GM12801 (cell line): ENCODE data around the gene NFATC1.

Experiments used
- TF ChIP-seq, protein P1 (sequence below): IDR thresholded peaks from one replicate; pipeline ENCODE4 v1.5.1; 2011; ENCODE audit warnings: control low read depth; ENCODE audit not compliant: insufficient read length; ENCODE audit errors: extremely low read depth

Gene NFATC1

DNA sequence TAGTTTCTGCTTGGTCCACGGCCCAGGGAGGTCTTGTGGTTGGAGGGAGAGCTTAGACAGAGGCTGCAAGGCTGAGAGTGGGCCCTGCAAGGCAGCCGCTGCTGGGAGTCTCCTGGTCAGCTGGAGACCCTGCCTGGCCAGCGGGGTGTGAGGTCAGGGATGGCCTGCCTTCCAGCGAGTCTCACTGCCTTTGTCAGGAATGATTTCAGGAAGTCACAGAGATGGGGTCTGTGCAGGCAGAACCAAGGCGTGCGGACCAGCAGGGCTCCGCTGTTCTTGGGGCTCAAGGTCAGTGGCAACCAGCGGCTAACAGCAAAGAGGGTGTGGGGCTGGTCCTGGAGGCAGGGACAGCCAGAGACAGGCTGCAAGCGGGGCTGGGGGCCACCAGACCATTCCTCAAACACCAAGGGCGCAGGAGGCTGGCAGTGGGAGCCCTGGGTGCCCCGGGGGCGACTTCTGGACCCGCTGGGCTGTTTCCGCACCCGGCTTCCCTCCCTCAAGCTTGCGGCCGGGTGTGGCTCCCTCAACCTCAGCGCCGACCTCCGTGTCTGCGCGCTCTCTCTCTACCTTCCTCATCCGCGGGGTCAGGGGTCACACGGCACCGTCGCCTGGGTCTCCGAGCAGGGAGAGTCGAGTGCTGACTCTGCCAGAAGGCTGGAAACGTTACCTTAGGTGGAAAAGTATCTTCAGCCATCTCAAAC is 159.4 kb downstream of the NFATC1 start:
- TF ChIP-seq, protein P1, sequence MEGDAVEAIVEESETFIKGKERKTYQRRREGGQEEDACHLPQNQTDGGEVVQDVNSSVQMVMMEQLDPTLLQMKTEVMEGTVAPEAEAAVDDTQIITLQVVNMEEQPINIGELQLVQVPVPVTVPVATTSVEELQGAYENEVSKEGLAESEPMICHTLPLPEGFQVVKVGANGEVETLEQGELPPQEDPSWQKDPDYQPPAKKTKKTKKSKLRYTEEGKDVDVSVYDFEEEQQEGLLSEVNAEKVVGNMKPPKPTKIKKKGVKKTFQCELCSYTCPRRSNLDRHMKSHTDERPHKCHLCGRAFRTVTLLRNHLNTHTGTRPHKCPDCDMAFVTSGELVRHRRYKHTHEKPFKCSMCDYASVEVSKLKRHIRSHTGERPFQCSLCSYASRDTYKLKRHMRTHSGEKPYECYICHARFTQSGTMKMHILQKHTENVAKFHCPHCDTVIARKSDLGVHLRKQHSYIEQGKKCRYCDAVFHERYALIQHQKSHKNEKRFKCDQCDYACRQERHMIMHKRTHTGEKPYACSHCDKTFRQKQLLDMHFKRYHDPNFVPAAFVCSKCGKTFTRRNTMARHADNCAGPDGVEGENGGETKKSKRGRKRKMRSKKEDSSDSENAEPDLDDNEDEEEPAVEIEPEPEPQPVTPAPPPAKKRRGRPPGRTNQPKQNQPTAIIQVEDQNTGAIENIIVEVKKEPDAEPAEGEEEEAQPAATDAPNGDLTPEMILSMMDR, result no peak

DNA sequence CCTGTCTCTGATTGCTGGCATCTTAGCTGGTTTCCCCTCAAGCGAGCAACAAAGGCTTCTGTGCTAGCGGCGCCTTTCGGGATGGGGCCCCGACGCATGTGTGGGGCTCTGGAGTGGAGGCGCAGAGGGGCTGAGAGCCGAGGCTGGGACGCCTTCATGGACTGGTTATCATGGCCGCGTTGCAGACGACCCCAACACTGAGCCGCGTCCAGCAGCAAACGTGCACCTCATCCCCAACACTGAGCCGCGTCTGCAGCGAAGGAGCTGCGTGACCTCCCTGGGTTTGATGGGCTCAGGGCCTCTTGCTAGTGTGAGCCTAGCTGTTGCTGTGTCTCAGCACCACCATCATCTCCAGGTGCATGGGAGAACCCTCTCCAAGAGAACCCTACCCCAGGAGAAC is 160.2 kb downstream of the NFATC1 start:
- TF ChIP-seq, protein P1, result no peak

DNA sequence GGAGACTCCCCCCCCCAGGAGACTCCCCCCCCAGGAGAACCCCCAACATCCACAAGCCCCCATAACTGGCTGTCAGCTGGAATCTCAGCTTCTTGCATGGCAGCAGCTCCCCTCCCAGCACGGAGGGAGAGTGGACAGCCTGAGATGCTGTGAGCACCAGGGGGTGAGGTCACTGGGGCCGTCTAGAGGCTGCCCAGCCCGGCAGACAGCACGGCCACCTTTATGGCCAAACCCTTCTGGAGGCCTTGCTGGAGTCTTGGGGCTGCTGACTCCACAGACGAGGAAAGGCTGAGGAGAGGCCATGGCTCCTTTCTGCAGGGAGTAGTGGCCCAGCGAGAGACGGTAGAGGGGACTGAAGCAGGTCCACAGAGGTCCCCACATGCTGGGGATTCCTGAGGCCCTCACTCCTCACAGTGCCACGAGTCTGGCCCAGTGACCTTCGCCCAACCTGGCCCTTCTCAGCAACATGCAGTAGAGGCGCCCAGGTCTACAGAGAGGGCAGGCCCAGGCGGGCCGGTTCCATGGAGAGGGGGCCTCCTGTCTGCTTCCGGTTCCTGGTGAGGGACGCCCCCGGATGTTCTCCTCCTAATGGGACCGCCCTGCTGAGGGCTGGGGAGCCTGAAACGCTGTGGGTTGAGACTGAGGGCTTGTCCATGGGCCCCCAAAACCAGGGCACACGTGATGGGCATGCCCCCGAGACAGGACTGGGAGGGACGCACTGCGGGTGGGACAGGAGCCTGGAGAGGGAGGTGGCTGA is 161.3 kb downstream of the NFATC1 start:
- TF ChIP-seq, protein P1, result no peak

DNA sequence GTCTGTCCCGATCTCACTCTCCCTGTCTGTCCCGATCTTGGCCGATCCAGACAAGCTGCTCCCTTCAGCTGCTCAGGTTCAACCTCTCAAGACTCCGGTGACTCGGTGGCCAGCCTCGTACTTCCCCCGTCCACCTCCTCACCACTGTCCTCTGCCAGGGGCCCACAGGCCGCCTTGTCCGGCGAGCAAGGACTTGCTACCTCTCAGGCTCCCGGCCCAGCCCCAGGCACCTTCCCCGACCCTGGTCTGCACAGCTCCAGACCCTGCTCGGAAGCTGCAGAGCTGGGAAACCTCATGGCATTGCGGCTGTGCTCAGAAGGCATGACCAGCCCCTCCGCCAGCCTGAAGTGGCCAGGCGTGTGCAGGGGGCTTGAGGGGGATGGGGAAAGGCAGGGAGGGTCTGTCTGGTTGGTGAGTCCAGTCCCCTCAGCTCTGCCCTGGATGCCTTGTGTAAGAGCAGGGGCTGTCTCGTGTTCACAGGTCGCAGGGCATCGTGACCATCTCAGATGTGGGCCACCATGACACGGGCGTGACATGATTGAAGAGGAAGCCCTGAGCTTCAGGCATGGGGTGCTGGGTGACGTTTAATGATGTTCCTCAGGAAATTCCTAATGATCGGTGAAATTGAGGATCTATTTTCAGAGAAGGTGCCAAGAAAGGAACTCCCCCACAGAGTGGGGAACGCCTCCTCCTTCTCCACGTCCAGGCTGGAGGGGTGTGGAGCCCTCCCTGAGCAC is 162.6 kb downstream of the NFATC1 start:
- TF ChIP-seq, protein P1, result no peak

DNA sequence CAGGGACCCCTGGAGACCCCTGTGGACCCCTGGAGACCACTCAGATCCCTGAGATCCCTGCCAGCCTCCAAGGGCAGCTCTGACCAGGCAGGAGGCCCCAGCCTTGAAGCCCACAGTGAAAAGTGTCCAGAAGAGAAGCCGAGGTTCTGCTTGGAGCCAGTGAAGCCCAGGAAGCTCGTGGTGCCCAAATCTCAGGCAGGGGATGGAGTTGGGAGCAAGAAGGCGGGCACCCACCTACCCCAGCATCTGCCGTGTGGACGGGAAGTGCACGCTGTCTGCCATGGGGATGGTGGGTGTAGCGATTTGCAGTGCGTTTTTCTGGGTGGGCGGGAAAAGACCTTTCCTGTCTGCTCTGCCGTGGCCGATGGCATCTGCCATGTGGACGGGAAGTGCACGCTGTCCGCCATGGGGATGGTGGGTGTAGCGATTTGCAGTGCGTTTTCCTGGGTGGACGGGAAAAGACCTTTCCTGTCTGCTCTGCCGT is 163.2 kb downstream of the NFATC1 start:
- TF ChIP-seq, protein P1, result no peak

DNA sequence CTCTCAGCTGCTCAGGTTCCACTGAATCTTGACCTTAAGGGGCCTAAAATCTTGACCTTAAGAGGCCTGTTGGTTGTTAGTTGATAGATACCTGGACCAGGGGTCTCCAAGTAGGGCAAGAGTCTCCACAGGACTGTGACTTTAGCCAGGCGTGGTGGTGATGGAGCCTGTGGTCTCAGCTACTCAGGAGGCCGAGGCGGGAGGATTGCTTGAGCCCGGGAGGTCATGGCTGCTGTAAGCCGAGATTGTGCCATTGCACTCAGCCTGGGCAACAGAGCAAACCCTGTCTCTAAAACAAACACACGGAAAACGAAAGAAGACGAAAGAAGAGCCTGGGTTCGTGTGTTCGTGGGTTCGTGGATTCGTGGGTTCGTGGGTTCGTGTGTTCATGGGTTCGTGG is 163.7 kb downstream of the NFATC1 start:
- TF ChIP-seq, protein P1, result no peak
